SK-N-SH (cell line): ENCODE results near the gene POFUT2. TPM values are rescaled to one million over a fixed set of nuclear protein-coding genes. Genes with fewer than 3 reads are reported as not detected.

Source experiments
- CTCF ChIA-PET: fragments of 300-600, 350-600 bp; formaldehyde crosslinking; extraction: SDS; loops from one replicate; lab custom pipeline; 2021; lab: Yijun Ruan, JAX
- POLR2A ChIA-PET: fragments of 350-600 bp; sonication (Branson Sonifier 250); formaldehyde crosslinking; extraction: SDS; loops from one replicate; lab custom pipeline; 2020; ENCODE audit warnings: antibody characterized with exemption, inconsistent platforms; lab: Yijun Ruan, JAX
- DNase-seq: peaks from one replicate; pipeline ENCODE4 v3.0.0; 2012
- H2AFZ ChIP-seq: fragments of 200-600 bp; sonication (generic); 2 replicates; pipeline ENCODE4 v1.8.1; 2016; ENCODE audit warnings: antibody characterized with exemption, mild to moderate bottlenecking, low read depth
- H3F3A ChIP-seq: fragments of 200-600 bp; sonication (generic); replicated peaks from 2 replicates; pipeline ENCODE3; 2016; ENCODE audit warnings: antibody characterized with exemption, mild to moderate bottlenecking; ENCODE audit not compliant: insufficient read depth
- H3K27ac ChIP-seq, 2 experiments: fragments of 200-500 bp in 1 of 2; fragments of 200-600 bp in 1 of 2; sonication (Bioruptor generic) in 1 of 2; sonication (generic), shearing (Covaris generic) in 1 of 2; 2 replicates each; pipeline versions ENCODE4 v1.5.1 to v1.6.1; 2014 to 2016; ENCODE audit warnings: low read depth in 2 of 2, inconsistent platforms in 1 of 2, low read length in 1 of 2, mild to moderate bottlenecking in 1 of 2, mixed read lengths in 1 of 2
- H3K27me3 ChIP-seq: fragments of 200-600 bp; sonication (generic), shearing (Covaris generic); 2 replicates; pipeline ENCODE4 v1.6.1; 2016; ENCODE audit warnings: mixed run types; ENCODE audit not compliant: insufficient read depth
- H3K36me3 ChIP-seq, 2 experiments: fragments of 200-500 bp in 1 of 2; fragments of 200-600 bp in 1 of 2; sonication (Bioruptor generic) in 1 of 2; sonication (generic) in 1 of 2; replicated peaks in 1 of 2; 2 replicates each; pipeline versions ENCODE3 to v1.5.1; 2014 to 2016; ENCODE audit warnings: low read length in 1 of 2, mild to moderate bottlenecking in 1 of 2; ENCODE audit not compliant: insufficient read depth in 2 of 2, control insufficient read depth in 1 of 2
- H3K4me1 ChIP-seq, 2 experiments: fragments of 200-500 bp in 1 of 2; fragments of 200-600 bp in 1 of 2; sonication (Bioruptor generic) in 1 of 2; sonication (generic), shearing (Covaris generic) in 1 of 2; 2 replicates each; pipeline versions ENCODE4 v1.5.1 to v1.6.1; 2014 to 2016; ENCODE audit warnings: low read depth in 1 of 2, low read length in 1 of 2, mixed run types in 1 of 2; ENCODE audit not compliant: insufficient read depth in 2 of 2, control insufficient read depth in 1 of 2
- H3K4me2 ChIP-seq: fragments of 200-600 bp; sonication (generic), shearing (Covaris generic); 2 replicates; pipeline ENCODE4 v1.6.1; 2017; ENCODE audit warnings: mixed run types
- H3K4me3 ChIP-seq, 2 experiments: fragments of 200-500 bp in 1 of 2; fragments of 200-600 bp in 1 of 2; sonication (Bioruptor generic) in 1 of 2; sonication (generic), shearing (Covaris generic) in 1 of 2; 2 replicates each; pipeline versions ENCODE4 v1.5.1 to v1.8.1; 2014 to 2016; ENCODE audit warnings: low read depth in 2 of 2, inconsistent platforms in 1 of 2, low read length in 1 of 2, mild to moderate bottlenecking in 1 of 2, mixed read lengths in 1 of 2, moderate library complexity in 1 of 2
- H3K79me2 ChIP-seq: fragments of 200-600 bp; sonication (generic); 2 replicates; pipeline ENCODE4 v1.8.1; 2017; ENCODE audit warnings: mild to moderate bottlenecking; ENCODE audit not compliant: insufficient read depth
- H3K9ac ChIP-seq: fragments of 200-600 bp; sonication (generic); 2 replicates; pipeline ENCODE4 v1.6.1; 2017; ENCODE audit warnings: mixed run types
- H3K9me2 ChIP-seq: fragments of 200-600 bp; sonication (generic); 2 replicates; pipeline ENCODE4 v1.6.1; 2017; ENCODE audit warnings: mixed run types
- H3K9me3 ChIP-seq: fragments of 200-600 bp; sonication (generic); 2 replicates; pipeline ENCODE4 v1.6.1; 2017; ENCODE audit warnings: mixed run types, mild to moderate bottlenecking, moderate library complexity
- H4K20me1 ChIP-seq: fragments of 200-600 bp; sonication (generic); 2 replicates; pipeline ENCODE4 v1.6.1; 2017; ENCODE audit warnings: mild to moderate bottlenecking, mixed run types; ENCODE audit not compliant: insufficient read depth
- JUND ChIP-seq: IDR thresholded peaks from 2 replicates; pipeline ENCODE4 v1.4.0; 2012
- RAD21 ChIP-seq: IDR thresholded peaks from 2 replicates; pipeline ENCODE4 v1.6.1; 2012; ENCODE audit warnings: mild to moderate bottlenecking, low read length
- WGBS: methylation state at CpG from one replicate; pipeline ENCODE4 v1.1.6; 2017; ENCODE audit warnings: low lambda C conversion rate; 5-methylcytosine and 5-hydroxymethylcytosine counted together
- polyA plus RNA-seq, 3 experiments: library from polyadenylated mRNA; depleted of rRNA; stranded (reverse); fragments of >200 nt; gene quantifications; 2 replicates each; pipeline ENCODE4 v1.2.3, GENCODE V29; 2012
- TF ChIP-seq, protein P1 (sequence below): IDR thresholded peaks from 2 replicates; pipeline ENCODE4 v1.4.0; 2012; ENCODE audit warnings: low read depth, borderline replicate concordance
- TF ChIP-seq, protein P2 (sequence below): fragments of 200-600 bp; sonication (generic); IDR thresholded peaks from 2 replicates; pipeline ENCODE4 v1.6.1; 2017; ENCODE audit warnings: antibody characterized with exemption, mild to moderate bottlenecking, moderate library complexity

The POFUT2 gene
- polyA plus RNA-seq, 1 of the 3 experiments (the other 2 are of a cell fraction): 53.3 TPM

DNA sequence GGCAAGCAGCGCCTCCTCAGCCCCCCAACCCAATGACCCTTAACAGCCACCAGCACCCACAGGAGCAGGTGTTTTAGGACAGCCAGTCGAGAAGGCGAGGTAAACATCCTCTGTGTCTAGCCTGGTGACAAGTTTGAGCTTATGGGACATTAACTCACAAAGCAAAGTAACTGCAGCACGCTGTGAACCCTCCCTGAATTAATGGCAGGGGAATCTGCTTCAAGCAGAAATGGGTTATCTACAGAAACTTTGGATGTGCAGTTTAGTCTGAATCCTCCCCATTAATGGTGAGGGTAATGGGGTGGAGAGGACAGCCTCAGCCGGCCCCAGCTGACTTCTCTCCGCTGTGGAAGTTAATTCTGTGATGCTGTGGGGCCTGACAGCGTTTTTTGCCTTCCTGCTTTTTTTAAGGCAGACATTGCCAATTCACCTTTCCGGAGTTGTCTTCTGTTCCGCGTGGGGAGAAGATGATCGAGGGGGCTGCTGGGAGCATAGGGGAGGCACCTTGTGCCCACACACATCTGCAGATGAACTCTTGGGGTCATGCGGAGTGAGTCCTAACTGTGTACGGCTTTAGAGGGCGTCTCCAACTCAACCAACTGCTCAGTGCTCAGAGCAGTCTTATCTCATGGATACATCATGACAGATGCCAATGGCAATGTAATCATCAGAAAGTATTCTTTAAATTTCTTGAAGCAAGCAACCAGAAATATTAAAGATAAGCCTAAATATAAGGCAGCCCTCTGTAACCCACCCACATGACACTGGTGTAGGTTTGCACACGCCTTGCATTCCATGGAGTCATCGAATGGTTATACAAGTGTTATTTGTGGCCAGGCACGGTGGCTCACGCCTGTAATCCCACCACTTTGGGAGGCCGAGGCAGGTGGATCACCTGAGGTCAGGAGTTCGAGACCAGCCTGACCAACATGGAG, 41.0 kb downstream of the POFUT2 start:
- H4K20me1 ChIP-seq: no peaks in the 10 kb centered on the region
- no peaks in the 10 kb centered on the region for H3K9me2 ChIP-seq
- no peaks in the 10 kb centered on the region for H3K79me2 ChIP-seq
- no peaks in the 10 kb centered on the region for H3K36me3 ChIP-seq
- no peak for DNase-seq
- H3K4me3 ChIP-seq: no peak overlapping the region
- H3F3A ChIP-seq: no peaks in the 10 kb centered on the region
- H3K4me2 ChIP-seq: no peak overlapping the region
- ChIA-PET CTCF (interaction anchor here (1.3 to 4.2 kb wide), 2 partner anchors 32 to 106 kb away, joined by 3 to 21 read pairs; no protein-coding TSS in a partner anchor), POLR2A (no interaction called here)
- no peak overlapping the region for H2AFZ ChIP-seq
- H3K9ac ChIP-seq: no peak overlapping the region
- no peaks in the 10 kb centered on the region for H3K27me3 ChIP-seq
- H3K27ac ChIP-seq: no peak overlapping the region
- peaks cover 8% of the 10 kb centered on the region; the same call in 1 of the 2 replicates for H3K9me3 ChIP-seq
- peaks cover 0 to 10% of the 10 kb centered on the region in 2 experiments; a peak in 1 of 4 replicates for H3K4me1 ChIP-seq
- TF ChIP-seq, protein P1, sequence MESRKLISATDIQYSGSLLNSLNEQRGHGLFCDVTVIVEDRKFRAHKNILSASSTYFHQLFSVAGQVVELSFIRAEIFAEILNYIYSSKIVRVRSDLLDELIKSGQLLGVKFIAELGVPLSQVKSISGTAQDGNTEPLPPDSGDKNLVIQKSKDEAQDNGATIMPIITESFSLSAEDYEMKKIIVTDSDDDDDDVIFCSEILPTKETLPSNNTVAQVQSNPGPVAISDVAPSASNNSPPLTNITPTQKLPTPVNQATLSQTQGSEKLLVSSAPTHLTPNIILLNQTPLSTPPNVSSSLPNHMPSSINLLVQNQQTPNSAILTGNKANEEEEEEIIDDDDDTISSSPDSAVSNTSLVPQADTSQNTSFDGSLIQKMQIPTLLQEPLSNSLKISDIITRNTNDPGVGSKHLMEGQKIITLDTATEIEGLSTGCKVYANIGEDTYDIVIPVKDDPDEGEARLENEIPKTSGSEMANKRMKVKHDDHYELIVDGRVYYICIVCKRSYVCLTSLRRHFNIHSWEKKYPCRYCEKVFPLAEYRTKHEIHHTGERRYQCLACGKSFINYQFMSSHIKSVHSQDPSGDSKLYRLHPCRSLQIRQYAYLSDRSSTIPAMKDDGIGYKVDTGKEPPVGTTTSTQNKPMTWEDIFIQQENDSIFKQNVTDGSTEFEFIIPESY: no peak
- TF ChIP-seq JUND: no peak
- TF ChIP-seq RAD21: no peak
- WGBS: 76% methylated on average over 20 of the region's 20 CpGs

DNA sequence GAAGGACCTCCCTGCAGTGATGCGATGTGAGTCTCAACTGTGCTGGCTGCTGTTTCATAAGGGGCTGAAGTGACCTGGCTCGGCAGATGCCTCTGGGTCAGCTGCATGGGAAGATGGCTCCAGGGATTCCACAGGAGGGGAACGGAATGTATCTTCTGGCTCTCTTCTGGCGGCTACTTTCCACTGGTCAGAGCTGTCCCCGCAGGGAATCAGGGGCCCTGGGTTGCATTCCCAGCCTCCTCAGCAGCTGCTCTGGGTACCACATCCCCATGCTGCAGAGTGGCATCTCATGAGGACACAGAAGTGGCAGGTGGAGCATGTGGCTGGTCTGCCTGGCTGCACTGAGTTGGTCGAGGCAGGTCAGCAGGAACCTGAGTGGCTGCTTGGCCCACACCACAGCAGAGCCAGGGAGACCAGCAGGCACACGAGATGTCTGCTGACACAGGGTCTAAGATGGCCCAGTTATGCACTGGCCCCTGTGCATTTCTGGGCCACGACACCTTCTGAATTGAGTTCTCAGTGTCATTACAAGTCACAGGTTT, 42.8 kb downstream of the POFUT2 start:
- no peaks in the 10 kb centered on the region for H3K9me2 ChIP-seq
- no peak for DNase-seq
- no peak overlapping the region for H2AFZ ChIP-seq
- H3K27me3 ChIP-seq: no peaks in the 10 kb centered on the region
- H3K9me3 ChIP-seq: peaks cover 11% of the 10 kb centered on the region; the same call in 1 of the 2 replicates
- POLR2A ChIA-PET: no interaction called here
- CTCF ChIA-PET: no interaction called here
- no peaks in the 10 kb centered on the region for H3K79me2 ChIP-seq
- WGBS: 47% methylated on average over 7 of the region's 8 CpGs
- no peaks in the 10 kb centered on the region for H4K20me1 ChIP-seq
- no peaks in the 10 kb centered on the region for H3F3A ChIP-seq
- H3K4me3 ChIP-seq: no peak overlapping the region
- TF ChIP-seq, protein P2, sequence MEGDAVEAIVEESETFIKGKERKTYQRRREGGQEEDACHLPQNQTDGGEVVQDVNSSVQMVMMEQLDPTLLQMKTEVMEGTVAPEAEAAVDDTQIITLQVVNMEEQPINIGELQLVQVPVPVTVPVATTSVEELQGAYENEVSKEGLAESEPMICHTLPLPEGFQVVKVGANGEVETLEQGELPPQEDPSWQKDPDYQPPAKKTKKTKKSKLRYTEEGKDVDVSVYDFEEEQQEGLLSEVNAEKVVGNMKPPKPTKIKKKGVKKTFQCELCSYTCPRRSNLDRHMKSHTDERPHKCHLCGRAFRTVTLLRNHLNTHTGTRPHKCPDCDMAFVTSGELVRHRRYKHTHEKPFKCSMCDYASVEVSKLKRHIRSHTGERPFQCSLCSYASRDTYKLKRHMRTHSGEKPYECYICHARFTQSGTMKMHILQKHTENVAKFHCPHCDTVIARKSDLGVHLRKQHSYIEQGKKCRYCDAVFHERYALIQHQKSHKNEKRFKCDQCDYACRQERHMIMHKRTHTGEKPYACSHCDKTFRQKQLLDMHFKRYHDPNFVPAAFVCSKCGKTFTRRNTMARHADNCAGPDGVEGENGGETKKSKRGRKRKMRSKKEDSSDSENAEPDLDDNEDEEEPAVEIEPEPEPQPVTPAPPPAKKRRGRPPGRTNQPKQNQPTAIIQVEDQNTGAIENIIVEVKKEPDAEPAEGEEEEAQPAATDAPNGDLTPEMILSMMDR: no peak
- H3K9ac ChIP-seq: no peak overlapping the region
- H3K27ac ChIP-seq: no peak overlapping the region
- H3K4me1 ChIP-seq: peaks cover 0 to 10% of the 10 kb centered on the region in 2 experiments; a peak in 1 of 4 replicates
- H3K36me3 ChIP-seq: no peaks in the 10 kb centered on the region
- H3K4me2 ChIP-seq: no peak overlapping the region
